BE2C (cell line): ENCODE data around the gene BAHD1.
"Not testable (repeated sequence)": the region's sequence is repeated elsewhere in the genome, so short reads cannot be mapped to it uniquely, and the experiment has no call there.

Source experiments
- DNase-seq: peaks from one replicate; pipeline ENCODE4 v3.0.0-alpha.2; 2020
- H3K27me3 ChIP-seq: fragments of 250-450 bp; sonication (Bioruptor Pico); 2 replicates; pipeline ENCODE4 v1.5.1; 2020; ENCODE audit warnings: mild to moderate bottlenecking
- H3K36me3 ChIP-seq: fragments of 250-450 bp; sonication (Bioruptor Pico); 2 replicates; pipeline ENCODE4 v1.5.1; 2020; ENCODE audit warnings: mild to moderate bottlenecking
- H3K4me1 ChIP-seq: fragments of 250-450 bp; sonication (Bioruptor Pico); 2 replicates; pipeline ENCODE4 v1.5.1; 2020
- H3K4me3 ChIP-seq: 2 replicates; pipeline ENCODE4 v1.5.1; 2011; ENCODE audit warnings: low read depth, low read length
- H3K9me3 ChIP-seq: fragments of 250-450 bp; sonication (Bioruptor Pico); 2 replicates; pipeline ENCODE4 v1.5.1; 2020
- CTCF ChIP-seq: IDR thresholded peaks from 2 replicates; pipeline ENCODE4 v1.5.1; 2012; ENCODE audit warnings: mild to moderate bottlenecking, low read depth, low read length

BAHD1 gene

DNA sequence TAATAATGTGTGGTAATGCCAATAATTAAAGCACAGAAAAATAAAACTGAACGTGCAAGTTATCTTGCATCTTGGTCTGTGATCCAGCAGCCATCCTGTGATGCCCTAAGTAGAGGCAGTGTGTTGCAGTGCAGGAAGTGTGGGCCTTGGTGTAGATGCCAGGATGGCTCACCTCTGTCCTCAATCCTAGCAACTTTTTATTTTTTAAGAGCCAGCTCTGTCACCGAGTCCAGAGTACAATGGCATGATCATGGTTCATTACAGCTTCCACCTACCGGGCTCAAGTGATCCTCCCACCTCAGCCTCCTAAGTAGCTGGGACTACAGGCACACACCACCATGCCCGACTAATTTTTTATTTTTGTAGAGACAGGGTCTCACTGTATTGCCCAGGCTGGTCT, 7.6 kb downstream of the BAHD1 start:
- no peak for DNase-seq
- Histone ChIP-seq H3K27me3 (no peaks in the 10 kb centered on the region), H3K9me3 (no peaks in the 10 kb centered on the region), H3K4me3 (no peak overlapping the region), H3K4me1 (peaks cover 4% of the 10 kb centered on the region), H3K36me3 (no peaks in the 10 kb centered on the region)
- TF ChIP-seq CTCF = no peak

DNA sequence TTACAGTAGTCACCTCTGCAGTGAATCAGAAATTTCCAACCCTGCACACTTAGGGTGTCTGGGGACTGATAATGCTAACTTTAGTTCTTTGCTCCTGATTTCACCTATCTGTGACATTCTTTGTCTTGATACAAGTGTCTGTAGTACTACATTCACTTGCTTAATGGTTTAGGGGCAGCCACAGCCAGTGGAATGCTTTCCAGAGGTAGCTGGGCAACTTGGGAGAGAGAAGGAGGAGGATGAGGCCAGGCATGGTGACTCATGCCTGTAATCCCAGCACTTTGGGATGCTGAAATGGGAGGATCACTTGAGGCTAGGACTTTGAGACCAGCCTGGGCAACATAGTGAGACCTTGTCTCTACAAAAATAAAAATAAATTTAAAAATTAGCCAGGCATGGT, 8.5 kb downstream of the BAHD1 start:
- TF ChIP-seq CTCF = no peak
- H3K36me3 ChIP-seq = no peaks in the 10 kb centered on the region
- no peaks in the 10 kb centered on the region for H3K9me3 ChIP-seq
- no peaks in the 10 kb centered on the region for H3K27me3 ChIP-seq
- peaks cover 4% of the 10 kb centered on the region for H3K4me1 ChIP-seq
- H3K4me3 ChIP-seq = no peak overlapping the region
- DNase-seq = no peak

DNA sequence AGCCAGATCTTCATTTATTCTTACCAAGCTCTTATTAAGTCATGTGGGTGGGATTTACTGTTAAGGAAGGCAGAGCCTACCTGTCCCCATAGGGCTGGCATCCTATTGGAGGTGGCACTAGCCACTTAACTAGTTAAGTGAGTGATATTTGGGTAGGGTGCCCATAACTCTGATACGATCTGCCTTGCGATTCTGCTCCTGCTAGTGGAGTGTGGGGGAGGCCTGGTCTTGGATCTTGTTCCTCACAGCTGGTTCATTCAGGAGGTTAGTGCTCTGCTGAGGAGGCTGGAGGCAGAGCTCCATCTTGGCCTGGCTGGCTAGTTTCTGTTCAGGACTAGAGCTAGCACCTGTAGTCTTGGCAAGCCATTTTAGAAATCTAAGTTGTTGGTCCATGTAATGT, 9.3 kb downstream of the BAHD1 start:
- Histone ChIP-seq H3K36me3 (no peaks in the 10 kb centered on the region), H3K4me3 (no peak overlapping the region), H3K9me3 (no peaks in the 10 kb centered on the region), H3K27me3 (no peaks in the 10 kb centered on the region), H3K4me1 (peaks cover 8% of the 10 kb centered on the region)
- no peak for DNase-seq
- TF ChIP-seq CTCF = no peak

- DNase-seq = no peak
- no peak for TF ChIP-seq CTCF
- Histone ChIP-seq H3K9me3 (no peaks in the 10 kb centered on the region), H3K4me3 (no peak overlapping the region), H3K4me1 (peaks cover 15% of the 10 kb centered on the region), H3K36me3 (no peaks in the 10 kb centered on the region), H3K27me3 (no peaks in the 10 kb centered on the region)
These were observed 10.9 kb downstream of the BAHD1 start for GRCh38 chr15:40451527-40452158.

- Histone ChIP-seq H3K4me1 (peaks cover 15% of the 10 kb centered on the region), H3K27me3 (no peaks in the 10 kb centered on the region), H3K4me3 (no peak overlapping the region), H3K36me3 (no peaks in the 10 kb centered on the region), H3K9me3 (no peaks in the 10 kb centered on the region)
- no peak for TF ChIP-seq CTCF
- DNase-seq = no peak
These were observed 11.7 kb downstream of the BAHD1 start for GRCh38 chr15:40452296-40453090.

DNA sequence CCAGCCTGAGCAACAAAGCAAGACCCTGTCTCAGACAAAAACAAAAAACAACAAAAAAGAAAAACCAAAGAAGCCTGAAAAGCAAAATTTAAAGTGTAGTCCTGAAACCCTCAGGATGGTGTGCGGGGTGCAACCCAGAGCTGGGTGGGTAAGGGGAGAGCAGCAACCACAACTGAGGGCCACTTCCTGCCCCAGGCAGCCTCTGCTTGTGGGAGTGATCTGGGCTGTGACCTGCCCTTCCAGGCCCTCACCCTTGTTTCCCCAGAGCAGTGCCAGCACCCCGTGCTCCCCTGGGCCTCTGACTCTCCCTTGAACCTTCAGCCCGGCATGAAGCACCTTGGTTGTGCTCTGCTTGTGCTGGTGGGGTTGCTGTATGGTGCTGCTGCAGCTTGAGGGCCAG, 13.2 kb downstream of the BAHD1 start:
- not testable (repeated sequence) for H3K4me3 ChIP-seq, H3K36me3 ChIP-seq, H3K9me3 ChIP-seq, H3K27me3 ChIP-seq, DNase-seq
- peaks cover 15% of the 10 kb centered on the region for H3K4me1 ChIP-seq
